Dendritic cell treated with granulocyte-macrophage colony-stimulating factor and Interleukin-4, amounts not matched to agents 40 ng/mL and 50 ng/mL, for 4 days (primary cell): ENCODE measurements around the gene ZNF552.
A peak's percentile ranks its signal among the peaks of the same experiment; 100 is the strongest.
"Not testable (repeated sequence)": the region's sequence is repeated elsewhere in the genome, so short reads cannot be mapped to it uniquely, and the experiment has no call there.

Source experiments
- H3K27ac Mint-ChIP-seq: one replicate; pipeline ENCODE4 v1.8.0; 2022; ENCODE audit warnings: mild to moderate bottlenecking, mixed read lengths
- H3K27me3 Mint-ChIP-seq: one replicate; pipeline ENCODE4 v1.8.0; 2022; ENCODE audit warnings: mild to moderate bottlenecking, mixed read lengths
- H3K36me3 Mint-ChIP-seq: one replicate; pipeline ENCODE4 v1.8.0; 2022; ENCODE audit warnings: low read depth, mixed read lengths
- H3K4me1 Mint-ChIP-seq: one replicate; pipeline ENCODE4 v1.8.0; 2022; ENCODE audit warnings: low read depth, mixed read lengths
- H3K4me3 Mint-ChIP-seq: one replicate; pipeline ENCODE4 v1.8.0; 2022; ENCODE audit warnings: mild to moderate bottlenecking, moderate library complexity, mixed read lengths
- H3K9me3 Mint-ChIP-seq: one replicate; pipeline ENCODE4 v1.8.0; 2022; ENCODE audit warnings: mixed read lengths
- intact Hi-C: fragments of 100-400 bp; cut with micrococcal nuclease; formaldehyde crosslinking; loops from one replicate; pipeline ENCODE4 v1.15.0; 2022

ZNF552 gene

DNA sequence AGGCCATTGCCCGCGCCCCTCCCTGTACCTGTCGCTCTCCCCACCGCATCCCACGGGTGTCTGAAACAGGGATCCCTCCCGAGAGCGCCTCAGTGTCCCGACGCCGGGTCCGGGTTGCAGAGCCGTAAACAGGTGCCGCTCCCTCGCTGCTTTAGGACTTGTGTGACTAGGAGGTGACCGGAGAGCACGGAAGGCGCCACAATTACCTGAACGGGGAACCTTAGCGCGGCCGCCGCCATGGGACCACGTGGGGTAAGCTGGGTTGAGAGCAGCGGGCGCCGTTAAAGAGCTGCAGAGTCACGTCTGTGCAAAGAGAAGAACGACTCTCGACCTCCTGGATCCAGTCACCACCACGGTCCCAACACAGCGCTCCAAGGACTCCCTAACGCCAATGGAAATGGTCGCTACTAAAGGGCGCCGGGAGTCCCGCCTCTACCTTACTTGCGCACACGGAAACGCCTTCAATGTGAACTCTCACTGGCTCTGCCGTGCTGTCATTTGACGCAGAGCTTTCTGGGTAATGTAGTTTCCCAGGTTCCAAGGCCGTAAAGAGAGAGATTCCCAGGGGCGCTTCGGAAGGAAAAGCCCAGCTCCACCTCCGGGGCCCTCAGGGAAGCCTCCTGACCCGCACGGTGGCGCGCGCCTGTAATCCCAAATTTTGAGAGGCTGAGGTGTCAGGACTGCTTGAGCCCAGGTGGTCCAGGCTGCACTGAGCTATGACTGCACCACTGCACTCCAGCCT is at the start of gene ZNF552:
Gene ZNF552, minus strand, starts transcription at position 409 of the 742 bp plus-strand sequence. Its CDS starts 170 bp downstream, at position 239.
- peaks cover 39% of the 10 kb centered on the region for H3K4me1 Mint-ChIP-seq

DNA sequence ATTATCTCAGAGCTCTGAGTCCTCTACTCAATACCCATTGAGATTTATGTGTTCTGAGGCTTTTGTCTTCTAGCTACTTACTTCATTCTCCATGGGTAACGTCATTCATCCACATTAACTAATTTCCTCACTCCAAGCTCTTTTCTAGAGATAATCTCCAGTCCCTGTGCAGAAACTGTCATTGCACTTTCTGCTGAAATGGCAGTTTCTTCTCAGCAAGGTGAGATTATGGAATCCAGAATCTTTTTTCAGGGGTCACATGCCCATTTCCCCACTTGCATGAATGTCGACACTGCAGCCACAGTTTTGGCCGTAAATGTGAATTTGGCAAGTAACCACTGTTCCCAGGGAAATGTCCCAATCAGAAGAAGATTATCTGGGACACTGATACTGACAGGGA is 47.6 kb upstream of the ZNF552 start:
- H3K27me3 Mint-ChIP-seq, H3K27ac Mint-ChIP-seq, H3K4me1 Mint-ChIP-seq, intact Hi-C loops, H3K4me3 Mint-ChIP-seq: not testable (repeated sequence)
- peaks cover 40% of the 10 kb centered on the region for H3K9me3 Mint-ChIP-seq
- H3K36me3 Mint-ChIP-seq: peaks cover 98% of the 10 kb centered on the region

More for the DNA sequence above, at the start of gene ZNF552:
- Mint-ChIP-seq H3K36me3 (peaks cover 47% of the 10 kb centered on the region), H3K9me3 (no peaks in the 10 kb centered on the region), H3K27me3 (no peaks in the 10 kb centered on the region), H3K4me3 (peak within 1 kb of the TSS; percentile 93), H3K27ac (peak within 1 kb of the TSS; percentile 84)
- intact Hi-C loops: loop anchor here (5.0 to 10.0 kb wide), 2 partner anchors 50 to 87 kb away; partner anchors contain the start of genes ZNF586 and ZNF671

DNA sequence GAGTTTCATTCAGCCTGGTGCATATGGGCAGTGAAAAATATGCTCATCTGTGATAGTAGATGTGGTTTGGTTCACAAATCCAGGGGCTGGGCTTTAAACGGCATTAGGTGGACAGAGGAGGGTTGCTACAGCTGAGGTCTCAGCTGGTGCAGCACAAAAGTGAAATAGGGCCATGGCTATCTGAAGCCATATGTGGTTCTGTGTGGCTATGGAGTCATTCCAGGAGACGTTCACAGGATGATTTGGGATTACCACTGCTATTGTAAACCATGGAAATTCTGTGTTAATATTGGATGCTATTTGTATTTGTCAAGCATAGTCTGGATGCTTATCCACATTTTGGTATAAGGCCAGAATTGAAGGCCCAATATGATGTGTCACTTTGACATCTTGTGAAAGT is 39.4 kb upstream of the ZNF552 start:
- not testable (repeated sequence) for H3K4me3 Mint-ChIP-seq, H3K27me3 Mint-ChIP-seq, H3K27ac Mint-ChIP-seq
- H3K9me3 Mint-ChIP-seq: peaks cover 13% of the 10 kb centered on the region
- peaks cover 94% of the 10 kb centered on the region for H3K36me3 Mint-ChIP-seq
- intact Hi-C loops: loop anchor here (5.0 kb wide), 1 partner anchor 33 kb away; the partner anchor contains the start of gene ZNF814
- H3K4me1 Mint-ChIP-seq: peaks cover 20% of the 10 kb centered on the region

DNA sequence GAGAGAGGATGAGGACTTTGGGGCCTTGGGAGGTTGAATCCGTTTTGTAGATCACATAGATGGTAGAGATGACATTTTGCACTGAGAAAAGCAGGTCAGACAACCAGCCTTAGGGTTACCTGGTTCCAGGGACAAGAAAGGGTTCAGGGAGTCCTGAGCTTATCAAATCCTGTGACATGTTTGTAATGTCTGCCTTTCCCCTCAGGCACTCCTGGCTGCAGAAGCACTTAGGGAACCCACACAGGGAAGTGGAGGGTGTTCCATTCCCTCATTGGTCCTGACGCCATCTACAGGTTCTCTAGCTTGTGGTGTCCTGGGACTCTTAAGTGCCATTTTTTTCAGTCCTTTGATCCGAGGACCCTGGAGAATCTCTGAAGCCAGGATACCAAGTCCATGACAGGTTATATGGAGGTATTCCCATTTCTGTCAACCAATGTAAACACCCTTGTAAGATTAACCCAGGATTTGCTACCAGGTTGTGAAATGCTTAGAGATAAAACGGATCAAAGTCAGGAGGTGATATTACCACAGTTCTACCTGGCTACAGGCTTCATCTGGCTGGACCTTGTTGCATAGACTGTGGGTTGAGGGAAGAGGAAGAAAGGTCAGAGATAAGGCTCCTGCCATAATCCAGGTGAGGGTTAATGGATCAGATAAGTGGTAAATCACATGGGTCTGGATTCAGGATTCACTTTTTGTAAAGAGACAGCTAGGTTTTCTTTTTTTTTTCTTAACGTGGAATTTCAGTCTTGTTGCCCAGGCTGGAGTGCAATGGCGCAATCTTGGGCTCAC is 37.3 kb upstream of the ZNF552 start:
- not testable (repeated sequence) for H3K4me3 Mint-ChIP-seq, H3K27me3 Mint-ChIP-seq, H3K9me3 Mint-ChIP-seq
- Mint-ChIP-seq H3K27ac (peak overlapping the region; percentile 98), H3K4me1 (peaks cover 20% of the 10 kb centered on the region), H3K36me3 (peaks cover 75% of the 10 kb centered on the region)
- intact Hi-C loops: loop anchor here (5.0 kb wide), 1 partner anchor 35 kb away; the partner anchor contains the start of gene ZNF814

DNA sequence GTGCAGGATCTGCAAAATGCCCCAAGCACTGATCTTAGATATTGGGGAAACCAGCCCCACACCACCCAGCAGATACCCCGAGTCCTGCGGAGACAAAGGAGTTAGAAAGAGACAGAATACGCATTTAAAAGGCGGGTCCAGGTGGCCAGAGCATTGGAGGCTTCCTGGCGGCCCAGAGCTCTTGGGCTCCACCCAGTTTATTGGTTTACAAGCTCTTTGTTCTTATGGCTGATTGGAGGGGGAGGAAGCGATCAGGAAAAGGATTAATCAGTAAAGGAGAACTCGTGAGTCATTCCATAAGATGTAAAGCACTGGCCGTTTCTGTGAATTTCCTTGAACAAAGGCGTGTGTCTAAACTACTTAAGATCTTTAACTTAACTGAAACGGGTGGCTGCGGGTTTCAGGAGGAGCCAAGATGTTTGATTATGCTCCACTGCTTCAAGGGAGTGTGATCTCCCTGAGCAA is 35.9 kb upstream of the ZNF552 start:
- intact Hi-C loops: loop anchor here (5.0 kb wide), 1 partner anchor 37 kb away; the partner anchor contains the start of gene ZNF814
- Mint-ChIP-seq H3K27me3 (no peaks in the 10 kb centered on the region), H3K27ac (peak overlapping the region; percentile 98), H3K4me1 (peaks cover 20% of the 10 kb centered on the region), H3K36me3 (peaks cover 69% of the 10 kb centered on the region), H3K4me3 (peak overlapping the region; percentile 87), H3K9me3 (no peaks in the 10 kb centered on the region)

DNA sequence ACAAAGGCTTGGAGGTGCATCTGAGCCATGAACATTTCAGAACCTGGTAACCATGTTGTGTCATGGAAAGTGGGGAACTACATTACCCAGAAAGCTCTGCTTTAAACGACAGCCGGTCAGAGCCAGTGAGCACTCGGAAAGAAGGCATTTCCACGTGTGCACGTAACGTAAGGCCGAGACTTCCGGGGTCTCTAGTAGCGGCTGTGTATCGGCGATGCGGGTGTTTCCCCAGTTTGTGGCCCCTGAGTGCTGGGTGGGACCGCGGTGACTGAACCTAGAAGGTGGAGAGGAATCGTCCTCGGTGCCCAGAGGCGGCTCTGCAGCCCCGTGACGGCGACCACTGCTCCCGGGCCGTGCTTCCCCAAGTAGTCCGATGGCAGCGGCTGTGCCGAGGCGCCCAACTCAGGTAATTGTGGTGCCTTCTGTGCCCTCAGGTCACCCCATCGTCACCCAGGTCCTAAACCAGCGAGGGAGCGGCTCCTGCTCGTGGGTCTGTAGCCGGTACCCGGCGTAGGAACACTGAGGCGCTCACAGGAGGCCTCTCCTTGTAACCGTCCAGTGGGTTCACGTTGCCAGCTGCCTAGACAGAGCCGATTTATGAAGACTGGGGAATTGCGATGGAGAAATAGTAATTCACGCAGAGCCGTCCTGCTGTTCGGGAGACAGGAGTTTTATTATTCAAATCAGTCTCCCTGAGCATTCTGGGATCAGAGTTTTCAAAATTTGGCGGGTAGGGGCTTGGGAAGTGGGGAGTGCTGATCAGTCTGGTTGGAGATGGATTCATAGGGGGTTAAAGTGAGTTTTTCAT is 35.2 kb upstream of the ZNF552 start, which contains the start of gene ZNF587:
Gene ZNF587, plus strand, starts transcription at position 194 of the 808 bp plus-strand sequence. Its CDS starts 180 bp downstream, at position 374.
- Mint-ChIP-seq H3K4me3 (peak within 1 kb of the TSS; percentile 87), H3K27ac (peak within 1 kb of the TSS; percentile 98), H3K4me1 (peaks cover 20% of the 10 kb centered on the region), H3K36me3 (peaks cover 62% of the 10 kb centered on the region)
- H3K27me3 Mint-ChIP-seq, H3K9me3 Mint-ChIP-seq: not testable (repeated sequence)
- intact Hi-C loops: loop anchor here (5.0 kb wide), 1 partner anchor 37 kb away; the partner anchor contains the start of gene ZNF814

DNA sequence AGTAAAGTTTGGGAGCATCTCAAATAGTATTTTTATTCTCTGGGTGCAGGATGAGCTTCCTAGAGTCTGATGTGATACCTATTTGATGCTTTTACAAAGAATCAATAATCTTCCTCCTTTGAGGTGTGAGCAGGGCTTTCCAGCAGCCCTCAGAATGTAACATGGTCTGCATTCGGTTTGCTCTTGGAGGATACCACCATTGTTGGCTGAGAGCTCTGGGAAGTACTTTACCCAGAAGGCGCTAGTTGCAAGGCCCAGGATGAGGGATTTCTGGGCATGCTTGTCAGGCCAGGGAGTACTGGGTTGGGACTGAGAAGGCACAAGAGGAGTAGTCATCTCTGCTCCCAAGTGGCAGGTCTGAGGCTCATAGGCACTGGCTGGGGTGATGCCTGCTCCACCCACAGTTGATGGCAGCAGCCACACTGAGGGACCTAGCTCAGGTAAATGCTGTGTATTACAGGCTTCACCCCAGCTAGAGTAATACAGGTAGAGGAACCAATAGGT is 34.5 kb upstream of the ZNF552 start:
- H3K4me1 Mint-ChIP-seq: peaks cover 20% of the 10 kb centered on the region
- H3K27me3 Mint-ChIP-seq, H3K4me3 Mint-ChIP-seq, intact Hi-C loops, H3K9me3 Mint-ChIP-seq: not testable (repeated sequence)
- H3K36me3 Mint-ChIP-seq: peaks cover 55% of the 10 kb centered on the region
- H3K27ac Mint-ChIP-seq: peak overlapping the region; percentile 98

DNA sequence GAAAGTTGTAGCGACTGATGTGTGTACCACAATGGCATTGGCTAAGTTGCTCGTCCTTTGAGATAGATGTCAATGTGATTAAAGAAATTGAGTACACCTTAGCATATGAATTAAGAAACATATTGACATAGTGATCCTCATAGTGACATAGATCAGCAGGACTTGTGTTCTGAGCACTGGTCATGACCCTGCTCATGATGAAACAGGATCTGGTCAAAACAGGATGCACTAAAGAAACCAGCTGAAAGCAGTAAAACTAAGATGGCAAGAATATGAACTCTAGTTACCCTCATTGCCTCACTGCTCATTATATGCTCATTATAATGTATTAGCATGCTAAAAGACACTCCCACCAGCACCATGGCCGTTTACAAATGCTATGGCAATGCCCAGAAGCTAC is 32.5 kb upstream of the ZNF552 start:
- intact Hi-C loops: not testable (repeated sequence)
- peaks cover 20% of the 10 kb centered on the region for H3K4me1 Mint-ChIP-seq

DNA sequence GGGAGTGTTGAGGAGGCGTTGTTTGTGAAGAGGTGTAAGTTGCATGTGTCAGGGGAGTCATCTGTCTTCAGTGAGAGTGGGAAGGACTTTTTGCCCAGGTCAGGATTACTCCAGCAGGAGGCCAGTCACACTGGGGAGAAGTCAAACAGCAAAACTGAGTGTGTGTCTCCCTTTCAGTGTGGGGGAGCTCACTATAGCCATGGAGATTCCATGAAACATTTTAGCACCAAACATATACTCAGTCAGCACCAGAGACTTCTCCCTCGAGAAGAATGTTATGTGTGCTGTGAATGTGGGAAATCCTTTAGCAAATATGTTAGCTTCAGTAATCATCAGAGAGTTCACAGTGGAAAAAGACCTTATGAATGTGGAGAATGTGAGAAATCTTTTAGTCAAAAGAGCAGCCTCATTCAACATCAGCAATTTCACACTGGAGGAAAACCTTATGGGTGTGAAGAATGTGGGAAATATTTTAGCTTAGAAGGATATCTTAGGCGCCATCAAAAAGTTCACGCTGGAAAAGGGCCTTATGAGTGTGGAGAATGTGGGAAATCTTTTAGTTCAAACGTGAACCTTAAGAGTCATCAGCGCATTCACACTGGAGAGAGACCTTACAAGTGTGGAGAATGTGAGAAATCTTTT is 26.5 kb upstream of the ZNF552 start:
- Mint-ChIP-seq H3K36me3 (peaks cover 64% of the 10 kb centered on the region), H3K4me1 (peaks cover 10% of the 10 kb centered on the region), H3K27me3 (no peaks in the 10 kb centered on the region), H3K9me3 (no peaks in the 10 kb centered on the region), H3K27ac (no peak overlapping the region), H3K4me3 (no peak overlapping the region)
- intact Hi-C loops: no loop called here

More for the DNA sequence above, 32.5 kb upstream of the ZNF552 start:
- not testable (repeated sequence) for H3K4me3 Mint-ChIP-seq, H3K27me3 Mint-ChIP-seq, H3K9me3 Mint-ChIP-seq, H3K27ac Mint-ChIP-seq
- peaks cover 43% of the 10 kb centered on the region for H3K36me3 Mint-ChIP-seq

DNA sequence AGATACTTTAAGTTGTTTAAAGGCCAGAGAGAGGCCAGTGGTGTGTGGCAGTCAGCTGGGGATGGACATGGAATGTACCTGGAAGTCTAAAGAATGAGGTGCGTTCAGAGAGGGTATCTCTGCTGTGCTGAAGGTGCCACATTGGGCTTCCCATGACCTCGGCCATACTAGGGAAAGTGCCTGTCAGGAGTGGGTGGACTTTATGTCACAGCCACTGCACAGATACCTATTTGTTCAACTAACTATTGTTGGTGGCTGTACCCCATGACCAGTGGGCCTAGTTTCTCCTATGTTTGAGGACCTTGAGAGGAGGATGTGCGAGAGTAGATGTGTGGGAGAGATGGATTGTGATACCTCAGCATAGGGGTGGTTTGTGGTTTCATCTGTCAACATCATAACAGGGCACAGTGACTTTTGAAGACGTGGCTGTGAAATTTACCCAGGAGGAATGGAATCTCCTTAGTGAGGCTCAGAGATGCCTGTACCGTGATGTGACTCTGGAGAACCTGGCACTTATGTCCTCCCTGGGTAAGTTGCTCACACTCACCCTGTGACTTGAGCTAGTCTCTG is 24.0 kb upstream of the ZNF552 start:
- H3K27me3 Mint-ChIP-seq, H3K9me3 Mint-ChIP-seq, intact Hi-C loops, H3K4me3 Mint-ChIP-seq, H3K27ac Mint-ChIP-seq: not testable (repeated sequence)
- H3K36me3 Mint-ChIP-seq: peaks cover 60% of the 10 kb centered on the region
- peaks cover 10% of the 10 kb centered on the region for H3K4me1 Mint-ChIP-seq

DNA sequence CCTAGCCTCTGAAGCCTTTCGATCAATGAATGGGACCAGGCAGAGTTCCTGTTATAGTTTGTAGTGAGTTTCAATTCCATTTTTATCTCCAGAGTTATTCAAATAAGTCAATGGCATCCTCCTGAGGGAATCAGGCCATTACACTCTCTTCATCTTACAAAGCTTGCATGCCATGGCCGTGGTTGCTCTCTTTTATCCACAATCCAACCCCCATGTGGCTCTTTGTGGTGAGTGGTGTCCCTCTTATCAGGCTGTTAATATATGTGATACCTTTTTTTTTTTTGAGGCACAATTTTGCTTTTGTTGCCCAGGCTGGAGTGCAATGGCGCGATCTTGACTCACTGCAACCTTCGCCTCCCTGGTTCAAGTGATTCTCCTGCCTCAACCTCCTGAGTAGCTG is 22.3 kb upstream of the ZNF552 start:
- peaks cover 10% of the 10 kb centered on the region for H3K4me1 Mint-ChIP-seq

DNA sequence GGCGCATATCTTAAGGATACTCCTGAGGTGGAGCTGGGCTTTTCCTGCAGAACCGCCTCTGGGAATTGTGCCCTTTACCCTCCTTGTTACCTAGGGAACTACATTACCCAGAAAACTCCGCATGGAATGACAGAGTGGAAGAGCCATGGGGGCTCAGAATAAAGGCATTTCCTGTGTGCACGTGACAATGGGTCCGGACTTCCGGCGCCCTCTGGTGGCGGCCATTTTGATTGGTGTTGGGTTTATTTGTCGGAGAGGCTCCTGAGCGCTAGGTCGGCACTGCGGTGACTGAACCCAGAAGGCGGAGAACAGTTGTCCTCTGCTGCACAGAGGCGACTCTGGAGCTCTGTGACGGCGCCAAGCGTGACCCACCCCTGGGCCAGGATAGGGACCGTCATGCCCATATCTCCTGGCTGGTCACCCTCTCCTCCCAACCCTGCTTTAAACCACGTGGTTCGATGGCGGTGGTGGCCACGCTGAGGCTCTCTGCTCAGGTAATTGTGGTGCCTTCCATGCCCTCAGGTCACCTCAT is 15.4 kb upstream of the ZNF552 start, which contains the start of gene ZNF587B:
Gene ZNF587B, plus strand, starts transcription at position 229 of the 532 bp plus-strand sequence. Its CDS starts 230 bp downstream, at position 459.
- Mint-ChIP-seq H3K4me1 (peaks cover 9% of the 10 kb centered on the region), H3K27ac (no peak within 1 kb of the TSS), H3K36me3 (peaks cover 61% of the 10 kb centered on the region), H3K4me3 (peak within 1 kb of the TSS; percentile 23), H3K9me3 (peaks cover 10% of the 10 kb centered on the region), H3K27me3 (no peaks in the 10 kb centered on the region)
- intact Hi-C loops: no loop called here

More for the DNA sequence above, 22.3 kb upstream of the ZNF552 start:
- H3K4me3 Mint-ChIP-seq, H3K27me3 Mint-ChIP-seq, intact Hi-C loops, H3K9me3 Mint-ChIP-seq: not testable (repeated sequence)
- peak overlapping the region; percentile 9 for H3K27ac Mint-ChIP-seq
- peaks cover 58% of the 10 kb centered on the region for H3K36me3 Mint-ChIP-seq
